IMR-90 (cell line): Measurements from ENCODE around the gene NAXE. TPM values are rescaled to one million over a fixed set of nuclear protein-coding genes. Genes with fewer than 3 reads are reported as not detected.

Source experiments
- ATAC-seq: fragments of 200-7000 bp; cut with Tn5 transposase; 2 replicates; pipeline ENCODE4 v1.9.1; 2020; ENCODE audit warnings: low read depth, mild to moderate bottlenecking, moderate library complexity
- BruUV-seq: library from RNA; stranded (reverse); fragments of 400-500 nt; replicated peaks from 2 replicates; lab custom pipeline; 2021; lab: Mats Ljungman, UMichigan
- CTCF ChIA-PET: fragments of 300-600 bp; formaldehyde crosslinking; extraction: SDS; loops from one replicate; lab custom pipeline; 2021; ENCODE audit warnings: antibody characterized with exemption; lab: Yijun Ruan, JAX
- POLR2A ChIA-PET: fragments of 300-600 bp; sonication (Branson Sonifier 250); formaldehyde crosslinking; loops from one replicate; lab custom pipeline; 2022; ENCODE audit warnings: antibody characterized with exemption; ENCODE audit not compliant: unreplicated experiment; lab: Charles Lee
- DNase-seq: peaks from one replicate; pipeline ENCODE4 v3.0.0; 2013
- H2AFZ ChIP-seq: replicated peaks from 2 replicates; pipeline ENCODE3; 2013; ENCODE audit warnings: low read length, mild to moderate bottlenecking; ENCODE audit not compliant: poor library complexity
- H2AK5ac ChIP-seq: 2 replicates; pipeline ENCODE4 v1.6.1; 2013; ENCODE audit warnings: low read depth, low read length, inconsistent platforms
- H2AK9ac ChIP-seq: replicated peaks from 2 replicates; pipeline ENCODE3; 2013; ENCODE audit warnings: mild to moderate bottlenecking, low read depth, low read length, moderate library complexity; ENCODE audit not compliant: poor library complexity
- H2BK120ac ChIP-seq: 2 replicates; pipeline ENCODE4 v1.6.1; 2013; ENCODE audit warnings: low read depth, low read length, inconsistent platforms
- H2BK15ac ChIP-seq: 3 replicates; pipeline ENCODE4 v1.6.1; 2013; ENCODE audit warnings: low read depth, low read length, inconsistent platforms
- H2BK20ac ChIP-seq: 2 replicates; pipeline ENCODE4 v1.6.1; 2013; ENCODE audit warnings: low read depth, mild to moderate bottlenecking, inconsistent platforms, low read length, moderate library complexity
- H2BK5ac ChIP-seq: 2 replicates; pipeline ENCODE4 v1.6.1; 2013; ENCODE audit warnings: mild to moderate bottlenecking, low read depth, low read length, inconsistent platforms; ENCODE audit not compliant: poor library complexity, severe bottlenecking
- H3K14ac ChIP-seq: replicated peaks from 2 replicates; pipeline ENCODE4 v1.6.1; 2013; ENCODE audit warnings: low read depth, low read length, inconsistent platforms
- H3K18ac ChIP-seq: 2 replicates; pipeline ENCODE4 v1.6.1; 2013; ENCODE audit warnings: low read depth, low read length, control low read depth
- H3K23ac ChIP-seq: 2 replicates; pipeline ENCODE4 v1.6.1; 2013; ENCODE audit warnings: low read depth, low read length, inconsistent platforms
- H3K27ac ChIP-seq: 2 replicates; pipeline ENCODE4 v1.5.1; 2013; ENCODE audit warnings: mild to moderate bottlenecking, control low read depth, low read length; ENCODE audit not compliant: insufficient read depth
- H3K27me3 ChIP-seq: 2 replicates; pipeline ENCODE4 v1.6.1; 2013; ENCODE audit warnings: low read length; ENCODE audit not compliant: control insufficient read depth, insufficient read depth
- H3K36me3 ChIP-seq: 2 replicates; pipeline ENCODE4 v1.6.1; 2013; ENCODE audit warnings: low read length, mixed read lengths; ENCODE audit not compliant: control insufficient read depth, insufficient read depth
- H3K4ac ChIP-seq: 2 replicates; pipeline ENCODE4 v1.6.1; 2013; ENCODE audit warnings: low read depth, low read length, inconsistent platforms
- H3K4me1 ChIP-seq: 2 replicates; pipeline ENCODE4 v1.6.1; 2013; ENCODE audit warnings: low read length, mixed read lengths; ENCODE audit not compliant: control insufficient read depth, insufficient read depth
- H3K4me2 ChIP-seq: 2 replicates; pipeline ENCODE4 v1.6.1; 2013; ENCODE audit warnings: low read depth, mild to moderate bottlenecking, control low read depth, low read length, moderate library complexity
- H3K4me3 ChIP-seq: 2 replicates; pipeline ENCODE4 v1.5.1; 2013; ENCODE audit warnings: low read depth, mild to moderate bottlenecking, control low read depth, low read length, moderate library complexity; ENCODE audit not compliant: insufficient read depth
- H3K56ac ChIP-seq: 2 replicates; pipeline ENCODE4 v1.6.1; 2013; ENCODE audit warnings: low read length, inconsistent platforms; ENCODE audit not compliant: insufficient read depth; ENCODE audit errors: extremely low read depth
- H3K79me1 ChIP-seq, 2 experiments: 2 replicates each; pipeline ENCODE4 v1.6.1; 2013; ENCODE audit warnings: low read length in 2 of 2, inconsistent platforms in 1 of 2, low read depth in 1 of 2
- H3K9ac ChIP-seq: 2 replicates; pipeline ENCODE4 v1.6.1; 2013; ENCODE audit warnings: low read depth, low read length, control low read depth
- H3K9me1 ChIP-seq: 2 replicates; pipeline ENCODE4 v1.6.1; 2013; ENCODE audit warnings: low read length, inconsistent platforms; ENCODE audit not compliant: insufficient read depth
- H3K9me3 ChIP-seq: 2 replicates; pipeline ENCODE4 v1.6.1; 2013; ENCODE audit warnings: low read length; ENCODE audit not compliant: control insufficient read depth, insufficient read depth
- H4K20me1 ChIP-seq: 2 replicates; pipeline ENCODE4 v1.6.1; 2013; ENCODE audit warnings: low read length, inconsistent platforms; ENCODE audit not compliant: insufficient read depth
- H4K5ac ChIP-seq: 2 replicates; pipeline ENCODE4 v1.6.1; 2013; ENCODE audit warnings: mild to moderate bottlenecking, low read depth, low read length, control low read depth
- H4K8ac ChIP-seq, 2 experiments: 2 replicates each; pipeline ENCODE4 v1.6.1; 2013; ENCODE audit warnings: low read depth in 2 of 2, low read length in 2 of 2, control low read depth in 1 of 2, inconsistent platforms in 1 of 2
- H4K91ac ChIP-seq: 2 replicates; pipeline ENCODE4 v1.6.1; 2013; ENCODE audit warnings: low read depth, low read length, inconsistent platforms; ENCODE audit not compliant: insufficient read depth
- BHLHE40 ChIP-seq: fragments of 150-350 bp; IDR thresholded peaks from 2 replicates; pipeline ENCODE4 v1.6.1; 2016; ENCODE audit warnings: mild to moderate bottlenecking, low read depth, low read length
- CEBPB ChIP-seq: IDR thresholded peaks from 2 replicates; pipeline ENCODE4 v1.6.1; 2012; ENCODE audit warnings: low read depth, low read length, improper control_type of control experiment
- CHD1 ChIP-seq: IDR thresholded peaks from 2 replicates; pipeline ENCODE4 v1.6.1; 2012; ENCODE audit warnings: low read depth, low read length, improper control_type of control experiment
- CTCF ChIP-seq: conservative IDR thresholded peaks from 2 replicates; pipeline ENCODE4 v1.5.1; 2012; ENCODE audit warnings: mild to moderate bottlenecking, low read depth, low read length, improper control_type of control experiment
- FOS ChIP-seq: fragments of 150-350 bp; IDR thresholded peaks from 2 replicates; pipeline ENCODE4 v1.6.1; 2016; ENCODE audit warnings: low read depth, low read length
- MAFK ChIP-seq: IDR thresholded peaks from 2 replicates; pipeline ENCODE4 v1.6.1; 2012; ENCODE audit warnings: low read depth, low read length, improper control_type of control experiment
- MAZ ChIP-seq: IDR thresholded peaks from 2 replicates; pipeline ENCODE4 v1.6.1; 2012; ENCODE audit warnings: low read depth, mild to moderate bottlenecking, low read length, improper control_type of control experiment, moderate library complexity, borderline replicate concordance
- MXI1 ChIP-seq: IDR thresholded peaks from 2 replicates; pipeline ENCODE4 v1.6.1; 2012; ENCODE audit warnings: low read depth, mild to moderate bottlenecking, low read length, moderate library complexity, borderline replicate concordance
- NFE2L2 ChIP-seq: fragments of 150-350 bp; IDR thresholded peaks from 2 replicates; pipeline ENCODE4 v1.6.1; 2016; ENCODE audit warnings: low read depth, mild to moderate bottlenecking, low read length
- POLR2A ChIP-seq: IDR thresholded peaks from 2 replicates; pipeline ENCODE4 v1.6.1; 2012; ENCODE audit warnings: mild to moderate bottlenecking, low read depth, low read length
- RAD21 ChIP-seq: IDR thresholded peaks from 2 replicates; pipeline ENCODE4 v1.6.1; 2012; ENCODE audit warnings: low read length, improper control_type of control experiment
- RCOR1 ChIP-seq: IDR thresholded peaks from 2 replicates; pipeline ENCODE4 v1.6.1; 2012; ENCODE audit warnings: mild to moderate bottlenecking, low read length, improper control_type of control experiment; ENCODE audit not compliant: insufficient replicate concordance
- RFX5 ChIP-seq: IDR thresholded peaks from 2 replicates; pipeline ENCODE4 v1.8.0; 2012; ENCODE audit warnings: low read depth, mild to moderate bottlenecking, low read length, moderate library complexity
- SMC3 ChIP-seq: fragments of 150-350 bp; IDR thresholded peaks from 2 replicates; pipeline ENCODE4 v1.6.1; 2016; ENCODE audit warnings: low read depth, mild to moderate bottlenecking, antibody characterized with exemption, low read length, moderate library complexity
- USF2 ChIP-seq: fragments of 150-350 bp; IDR thresholded peaks from 2 replicates; pipeline ENCODE4 v1.6.1; 2017; ENCODE audit warnings: mild to moderate bottlenecking, antibody characterized with exemption, low read length, low read depth
- WGBS, 2 experiments: methylation state at CpG; one replicate each; pipeline versions ENCODE4 v1.1.5 to v1.1.7; 2013; ENCODE audit warnings: missing lambda C conversion rate in 2 of 2; ENCODE audit not compliant: insufficient read length in 1 of 2; ENCODE audit errors: extremely low coverage in 2 of 2; 5-methylcytosine and 5-hydroxymethylcytosine counted together
- dilution Hi-C: fragments of 300-500 bp; cut with HindIII; formaldehyde crosslinking; loops from one replicate; pipeline ENCODE4 v1.14.3; 2018; ENCODE audit warnings: low sequenced_read_pairs; ENCODE audit not compliant: unreplicated experiment
- in situ Hi-C: fragments of 300-500 bp; cut with MboI; formaldehyde crosslinking; loops from 3 replicates; pipeline ENCODE4 v1.14.3; 2019; ENCODE audit warnings: low sequenced_read_pairs, inconsistent platforms, mixed read lengths
- intact Hi-C: fragments of 100-400 bp; cut with micrococcal nuclease; formaldehyde crosslinking; loops from 2 replicates; pipeline ENCODE4 v1.10.0; 2022
- polyA plus RNA-seq, 3 experiments: library from polyadenylated mRNA; depleted of rRNA; stranded (reverse); fragments of >200 nt; gene quantifications; 2 replicates each; pipeline ENCODE4 v1.2.3, GENCODE V29; 2012; ENCODE audit warnings: low replicate concordance in 1 of 3
- total RNA-seq: library from RNA; depleted of rRNA; stranded (reverse); fragments of >200 nt; gene quantifications from 2 replicates; pipeline ENCODE4 v1.2.3, GENCODE V29; 2012

The NAXE gene
- total and polyA plus RNA-seq, 2 of the 4 experiments (the other 2 are of a cell fraction): 61.0 to 74.2 TPM

- H2BK120ac ChIP-seq: no peak overlapping the region
- no peak overlapping the region for H3K4me2 ChIP-seq
- peaks cover 10% of the 10 kb centered on the region for H3K9me1 ChIP-seq
- H4K20me1 ChIP-seq: no peaks in the 10 kb centered on the region
- H4K8ac ChIP-seq: peak overlapping the region in 1 of 2 experiments; percentile 79; a peak in 1 of 4 replicates
- H3K79me1 ChIP-seq: peaks cover 11 to 37% of the 10 kb centered on the region in 2 experiments
- no peak overlapping the region for H2BK20ac ChIP-seq
- no peak overlapping the region for H2BK15ac ChIP-seq
- no CpG with 5 or more reads among the region's 8 CpGs for WGBS, 2 experiments
- BruUV-seq: no TSS peak
- H4K5ac ChIP-seq: no peak overlapping the region
- no peak overlapping the region for H3K14ac ChIP-seq
- ATAC-seq (no peak), DNase-seq (no peak)
- no peak overlapping the region for H3K18ac ChIP-seq
- H2AFZ ChIP-seq: no peak overlapping the region
- peak overlapping the region; percentile 78; the same call in 1 of the 2 replicates for H3K23ac ChIP-seq
- no peak overlapping the region for H3K56ac ChIP-seq
- ChIA-PET POLR2A (no interaction called here), CTCF (no interaction called here)
- no peaks in the 10 kb centered on the region for H3K9me3 ChIP-seq
- no peak overlapping the region for H3K27ac ChIP-seq
- peaks cover 3% of the 10 kb centered on the region; the same call in 1 of the 2 replicates for H3K4me1 ChIP-seq
- H2AK5ac ChIP-seq: peak overlapping the region; percentile 29; the same call in 1 of the 2 replicates
- no peak overlapping the region; the same call in 1 of the 2 replicates for H4K91ac ChIP-seq
- no peak overlapping the region for H3K4me3 ChIP-seq
- no peak overlapping the region for H2BK5ac ChIP-seq
- intact Hi-C loops (loop anchor here (5.0 kb wide), 1 partner anchor 111 kb away; no protein-coding TSS in a partner anchor), in situ Hi-C loops (no loop called here), dilution Hi-C loops (no loop called here)
- peaks cover 30% of the 10 kb centered on the region for H3K36me3 ChIP-seq
- no peak overlapping the region for H3K9ac ChIP-seq
- H2AK9ac ChIP-seq: peak overlapping the region; percentile 33
- no peaks in the 10 kb centered on the region for H3K27me3 ChIP-seq
- H3K4ac ChIP-seq: no peak overlapping the region
- TF ChIP-seq RFX5 (no peak), POLR2A (no peak), RAD21 (no peak), SMC3 (no peak), CHD1 (no peak), MAZ (no peak), MAFK (no peak), CEBPB (no peak), RCOR1 (no peak), BHLHE40 (no peak), NFE2L2 (no peak), CTCF (no peak), MXI1 (no peak), FOS (no peak), USF2 (no peak)
Observed at GRCh38 chr1:156592910-156593660, 1.5 kb downstream of the NAXE start.
